HepG2 (cell line): ENCODE data around the gene ISCA2. TPM values are rescaled to one million over a fixed set of nuclear protein-coding genes. Genes with fewer than 3 reads are reported as not detected.

Source experiments
- ELF3 ChIP-seq: IDR thresholded peaks from 2 replicates; pipeline ENCODE4 v1.6.1; 2016; ENCODE audit warnings: missing genetic modification reagents, missing compliant biosample characterization
- HMGXB4 ChIP-seq, 2 experiments: sonication (generic) in 1 of 2; formaldehyde crosslinking in 1 of 2; IDR thresholded peaks; 2 replicates each; pipeline versions ENCODE4 v1.4.0 to v1.6.1; 2018 to 2020; ENCODE audit warnings: missing genetic modification reagents in 2 of 2, borderline replicate concordance in 1 of 2, low read depth in 1 of 2, mild to moderate bottlenecking in 1 of 2, missing biosample characterization in 1 of 2
- MAFF ChIP-seq: IDR thresholded peaks from 2 replicates; pipeline ENCODE4 v1.6.1; 2011; ENCODE audit warnings: low read depth, low read length, improper control_type of control experiment
- MED1 ChIP-seq: sonication (generic); formaldehyde crosslinking; IDR thresholded peaks from 2 replicates; pipeline ENCODE4 v1.4.0; 2020; ENCODE audit warnings: missing genetic modification reagents
- MXD4 ChIP-seq: IDR thresholded peaks from 2 replicates; pipeline ENCODE4 v1.6.1; 2016; ENCODE audit warnings: mild to moderate bottlenecking, missing biosample characterization, missing genetic modification reagents
- NFE2L2 ChIP-seq: fragments of 150-350 bp; IDR thresholded peaks from 2 replicates; pipeline ENCODE4 v1.6.1; 2014; ENCODE audit warnings: low read length
- SMC3 ChIP-seq: IDR thresholded peaks from 2 replicates; pipeline ENCODE4 v1.6.1; 2011; ENCODE audit warnings: low read length, improper control_type of control experiment
- SOX5 ChIP-seq: IDR thresholded peaks from 2 replicates; pipeline ENCODE4 v1.6.1; 2016; ENCODE audit warnings: borderline replicate concordance
- TARDBP ChIP-seq: sonication (generic); formaldehyde crosslinking; IDR thresholded peaks from 2 replicates; pipeline ENCODE4 v1.8.0; 2022; ENCODE audit warnings: mild to moderate bottlenecking, missing genetic modification reagents
- TBX2 ChIP-seq: sonication (generic); formaldehyde crosslinking; IDR thresholded peaks from 2 replicates; pipeline ENCODE4 v1.5.0; 2020; ENCODE audit warnings: missing genetic modification reagents, mild to moderate bottlenecking, borderline replicate concordance
- TEAD2 ChIP-seq: sonication (generic); formaldehyde crosslinking; IDR thresholded peaks from 2 replicates; pipeline ENCODE4 v1.9.0; 2021; ENCODE audit warnings: missing genetic modification reagents
- TOPORS ChIP-seq: sonication (generic); formaldehyde crosslinking; IDR thresholded peaks from 2 replicates; pipeline ENCODE4 v1.8.0; 2023; ENCODE audit warnings: mild to moderate bottlenecking, missing genetic modification reagents
- TRAFD1 ChIP-seq: sonication (generic); formaldehyde crosslinking; IDR thresholded peaks from 2 replicates; pipeline ENCODE4 v1.5.1; 2020; ENCODE audit warnings: missing genetic modification reagents, mild to moderate bottlenecking, borderline replicate concordance
- ZBTB21 ChIP-seq: sonication (generic); formaldehyde crosslinking; IDR thresholded peaks from 2 replicates; pipeline ENCODE4 v1.4.0; 2020; ENCODE audit warnings: missing genetic modification reagents
- ZBTB37 ChIP-seq: sonication (generic); formaldehyde crosslinking; IDR thresholded peaks from 2 replicates; pipeline ENCODE4 v1.4.0; 2020; ENCODE audit warnings: mild to moderate bottlenecking, missing genetic modification reagents
- ZNF263 ChIP-seq: sonication (generic); formaldehyde crosslinking; IDR thresholded peaks from 2 replicates; pipeline ENCODE4 v1.4.0; 2020; ENCODE audit warnings: missing genetic modification reagents
- ZNF337 ChIP-seq: sonication (generic); formaldehyde crosslinking; IDR thresholded peaks from 2 replicates; pipeline ENCODE4 v1.5.1; 2020; ENCODE audit warnings: missing genetic modification reagents, low read depth, mild to moderate bottlenecking, borderline replicate concordance
- ZNF431 ChIP-seq: sonication (generic); formaldehyde crosslinking; IDR thresholded peaks from 2 replicates; pipeline ENCODE4 v1.9.0; 2022; ENCODE audit warnings: missing genetic modification reagents, low read depth, mild to moderate bottlenecking, borderline replicate concordance
- ZNF44 ChIP-seq: sonication (generic); formaldehyde crosslinking; IDR thresholded peaks from 2 replicates; pipeline ENCODE4 v1.5.1; 2020; ENCODE audit warnings: mild to moderate bottlenecking, missing genetic modification reagents
- ZNF605 ChIP-seq: sonication (generic); formaldehyde crosslinking; IDR thresholded peaks from 2 replicates; pipeline ENCODE4 v1.8.0; 2022; ENCODE audit warnings: mild to moderate bottlenecking, missing genetic modification reagents
- ZNF629 ChIP-seq: sonication (generic); formaldehyde crosslinking; conservative IDR thresholded peaks from 2 replicates; pipeline ENCODE4 v1.5.0; 2020; ENCODE audit warnings: missing genetic modification reagents
- ZNF768 ChIP-seq: sonication (generic); formaldehyde crosslinking; IDR thresholded peaks from 2 replicates; pipeline ENCODE4 v1.4.0; 2020; ENCODE audit warnings: missing genetic modification reagents
- ZNF784 ChIP-seq: sonication (generic); formaldehyde crosslinking; IDR thresholded peaks from 2 replicates; pipeline ENCODE4 v1.5.1; 2020; ENCODE audit warnings: missing genetic modification reagents, mild to moderate bottlenecking, borderline replicate concordance
- ZSCAN22 ChIP-seq: sonication (generic); formaldehyde crosslinking; IDR thresholded peaks from 2 replicates; pipeline ENCODE4 v1.4.0; 2020; ENCODE audit warnings: mild to moderate bottlenecking, missing genetic modification reagents
- ZZZ3 ChIP-seq: sonication (generic); formaldehyde crosslinking; IDR thresholded peaks from 2 replicates; pipeline ENCODE4 v1.4.0; 2020; ENCODE audit warnings: missing genetic modification reagents, mild to moderate bottlenecking, borderline replicate concordance
- polyA plus RNA-seq, 8 experiments: library from polyadenylated mRNA; depleted of rRNA in 3 of 8; stranded (reverse) in 7 of 8; unstranded in 1 of 8; fragments of >200 nt; fragmentation: Illumina TruSeq in 4 of 8; extraction: Trizol in 4 of 8; gene quantifications; 2 replicates each; pipeline versions ENCODE4 v1.2.1 to v1.2.3, GENCODE V29; 2011 to 2016; ENCODE audit warnings: low read depth in 4 of 8, missing spikeins in 1 of 8, mixed read lengths in 1 of 8; ENCODE audit not compliant: insufficient read depth in 1 of 8
- total RNA-seq, 5 experiments: library from RNA; depleted of rRNA; stranded (reverse); fragments of >200 nt; fragmentation: Illumina TruSeq; extraction: Trizol; gene quantifications; 2 replicates each; pipeline ENCODE4 v1.2.3, GENCODE V29; 2016; ENCODE audit warnings: low read depth in 1 of 5

Gene ISCA2
- total and polyA plus RNA-seq, 2 of the 13 experiments (the other 11 are each of a cell fraction or from before 2014, with no cell fraction given): 32.1 to 43.4 TPM

- no peak for TF ChIP-seq SMC3
- no peak for TF ChIP-seq MAFF
- TF ChIP-seq ZBTB21 (CRISPR knock-in tag): no peak
- no peak for TF ChIP-seq ZNF263 (CRISPR knock-in tag)
- no peak for TF ChIP-seq ZSCAN22
- TF ChIP-seq MXD4: peak; percentile 60; the same call in 1 of the 2 replicates
- no peak for TF ChIP-seq NFE2L2
- peak; percentile 43; the same call in 1 of the 2 replicates for TF ChIP-seq ZNF784
- TF ChIP-seq HMGXB4 (CRISPR knock-in tag; IDR thresholded peaks at IDR 0.05; ENCODE audit: borderline replicate concordance in 1 of 2, low read depth in 1 of 2): no peak
- TF ChIP-seq ZNF337 (CRISPR knock-in tag): no peak
- no peak for TF ChIP-seq ZNF431 (CRISPR knock-in tag)
- TF ChIP-seq SOX5 (CRISPR knock-in tag): peak; percentile 22; the same call in 1 of the 2 replicates
- TF ChIP-seq TEAD2 (CRISPR knock-in tag): no peak
- TF ChIP-seq TARDBP (CRISPR knock-in tag): no peak
- TF ChIP-seq ELF3 (CRISPR knock-in tag): peak; percentile 37; the same call in 1 of the 2 replicates
- no peak for TF ChIP-seq ZNF629 (CRISPR knock-in tag)
- no peak for TF ChIP-seq ZNF44 (CRISPR knock-in tag)
- TF ChIP-seq ZZZ3 (CRISPR knock-in tag): no peak
- no peak for TF ChIP-seq ZBTB37
- peak; percentile 71; the same call in 1 of the 2 replicates for TF ChIP-seq TBX2
- TF ChIP-seq ZNF605: no peak
- TF ChIP-seq TRAFD1 (CRISPR knock-in tag): no peak
- no peak for TF ChIP-seq TOPORS (CRISPR knock-in tag)
- TF ChIP-seq ZNF768 (CRISPR knock-in tag): peak; percentile 51; the same call in 1 of the 2 replicates
- TF ChIP-seq MED1 (CRISPR knock-in tag): peak; percentile 28; the same call in 1 of the 2 replicates
These were observed 706 bp upstream of the ISCA2 start, which contains the start of gene NPC2 (continued) for GRCh38 chr14:74492776-74493342.
